PC-3 (cell line): Measurements from ENCODE around the gene KLHDC1. TPM values are rescaled to one million over a fixed set of nuclear protein-coding genes. Genes with fewer than 3 reads are reported as not detected.
"Not testable (repeated sequence)": the region's sequence is repeated elsewhere in the genome, so short reads cannot be mapped to it uniquely, and the experiment has no call there.

Experiments
- ATAC-seq: fragments of 200-7000 bp; cut with Tn5 transposase; 2 replicates; pipeline ENCODE4 v1.9.1; 2020; ENCODE audit warnings: mild to moderate bottlenecking, moderate library complexity
- BruUV-seq: library from RNA; stranded (reverse); fragments of 400-500 nt; replicated peaks from 2 replicates; lab custom pipeline; 2021; lab: Mats Ljungman, UMichigan
- CTCF ChIA-PET: fragments of 300-600 bp; sonication (Branson Sonifier 250); formaldehyde crosslinking; loops from one replicate; lab custom pipeline; 2022; ENCODE audit warnings: antibody characterized with exemption; lab: Charles Lee
- POLR2A ChIA-PET: fragments of 300-600 bp; sonication (Branson Sonifier 250); formaldehyde crosslinking; loops from one replicate; lab custom pipeline; 2022; ENCODE audit warnings: antibody characterized with exemption; ENCODE audit not compliant: unreplicated experiment; lab: Charles Lee
- DNase-seq: peaks from one replicate; pipeline ENCODE4 v3.0.0-alpha.2; 2015
- H2AFZ ChIP-seq: fragments of 300-600 bp; sonication (generic); 2 replicates; pipeline ENCODE4 v1.6.0; 2016; ENCODE audit warnings: antibody characterized with exemption, low read length
- H3F3A ChIP-seq: fragments of 300-600 bp; sonication (generic); one replicate; pipeline ENCODE4 v1.6.0; 2017; ENCODE audit warnings: antibody characterized with exemption, low read length, control low read depth, mild to moderate bottlenecking; ENCODE audit not compliant: unreplicated experiment
- H3K27ac ChIP-seq: fragments of 300-600 bp; sonication (generic); 2 replicates; pipeline ENCODE4 v1.5.1; 2016; ENCODE audit warnings: mild to moderate bottlenecking, low read length
- H3K27me3 ChIP-seq: fragments of 300-600 bp; sonication (generic); 2 replicates; pipeline ENCODE4 v1.6.1; 2016; ENCODE audit warnings: low read length, mixed read lengths
- H3K36me3 ChIP-seq: fragments of 300-600 bp; sonication (generic); 2 replicates; pipeline ENCODE4 v1.6.1; 2016; ENCODE audit warnings: low read depth, mixed run types, low read length, mixed read lengths
- H3K4me1 ChIP-seq: fragments of 300-600 bp; sonication (generic); 2 replicates; pipeline ENCODE4 v1.5.1; 2016; ENCODE audit warnings: low read length; ENCODE audit not compliant: insufficient read depth
- H3K4me2 ChIP-seq: fragments of 300-600 bp; sonication (generic); 2 replicates; pipeline ENCODE4 v1.6.0; 2016; ENCODE audit warnings: low read length
- H3K4me3 ChIP-seq: fragments of 300-600 bp; sonication (generic); 2 replicates; pipeline ENCODE4 v1.5.1; 2016; ENCODE audit warnings: mild to moderate bottlenecking, low read length, mixed read lengths
- H3K79me2 ChIP-seq: fragments of 300-600 bp; sonication (generic); 2 replicates; pipeline ENCODE4 v1.6.1; 2017; ENCODE audit warnings: low read length, mixed read lengths
- H3K9ac ChIP-seq: fragments of 300-600 bp; sonication (generic); 2 replicates; pipeline ENCODE4 v1.6.0; 2016; ENCODE audit warnings: mild to moderate bottlenecking, low read length
- H3K9me2 ChIP-seq: fragments of 300-600 bp; sonication (generic); replicated peaks from 2 replicates; pipeline ENCODE4 v1.6.1; 2016; ENCODE audit warnings: mixed run types, low read length, mixed read lengths
- H3K9me3 ChIP-seq: fragments of 300-600 bp; sonication (generic); 2 replicates; pipeline ENCODE4 v1.6.1; 2016; ENCODE audit warnings: low read length, mixed read lengths
- H4K20me1 ChIP-seq: fragments of 300-600 bp; sonication (generic); 2 replicates; pipeline ENCODE4 v1.6.1; 2016; ENCODE audit warnings: low read length, mixed read lengths
- EZH2 ChIP-seq: fragments of 300-600 bp; sonication (generic); IDR thresholded peaks from one replicate; pipeline ENCODE4 v1.6.1; 2017; ENCODE audit warnings: antibody characterized with exemption, mild to moderate bottlenecking, low read length; ENCODE audit not compliant: unreplicated experiment
- EZH2phosphoT487 ChIP-seq: fragments of 300-600 bp; sonication (generic); IDR thresholded peaks from 2 replicates; pipeline ENCODE4 v1.6.1; 2018; ENCODE audit warnings: mild to moderate bottlenecking, antibody characterized with exemption, low read length, borderline replicate concordance
- intact Hi-C: fragments of 100-400 bp; cut with micrococcal nuclease; formaldehyde crosslinking; loops from 2 replicates; pipeline ENCODE4 v1.9.0; 2023
- total RNA-seq: library from RNA; depleted of rRNA; stranded (reverse); fragments of >200 nt; gene quantifications from 2 replicates; pipeline ENCODE4 v1.2.3, GENCODE V29; 2014
- TF ChIP-seq, protein P1 (sequence below): fragments of 300-600 bp; sonication (generic); conservative IDR thresholded peaks from 2 replicates; pipeline ENCODE4 v1.5.1; 2017; ENCODE audit warnings: antibody characterized with exemption, low read depth, mild to moderate bottlenecking, low read length

The KLHDC1 gene
- total RNA-seq, 1 experiment from 2014 or later: 0.07 TPM

DNA sequence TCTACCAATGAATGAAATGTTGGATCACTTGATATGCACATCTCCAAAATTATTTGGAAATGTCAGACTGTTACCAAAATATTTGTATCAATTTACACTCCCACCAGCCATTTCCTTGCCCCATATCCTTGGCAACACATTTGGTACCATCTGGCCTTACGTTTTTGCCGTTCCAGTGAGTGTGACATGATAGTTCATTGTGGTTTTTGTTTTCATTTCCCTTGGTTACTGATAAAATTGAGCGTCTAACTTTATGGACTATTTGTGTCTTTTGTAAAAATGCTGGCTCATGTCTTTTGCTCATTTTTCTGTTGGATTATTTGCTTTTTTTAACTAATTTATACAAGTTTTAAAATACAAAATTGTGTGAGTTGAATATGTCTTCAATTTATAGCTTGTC lies 11.0 kb downstream of the KLHDC1 start:
- POLR2A ChIA-PET: interaction anchor here (0.6 to 0.7 kb wide), 3 partner anchors 49 to 556 kb away, joined by 3 to 8 read pairs (median 4); no protein-coding TSS in a partner anchor
- TF ChIP-seq, protein P1, sequence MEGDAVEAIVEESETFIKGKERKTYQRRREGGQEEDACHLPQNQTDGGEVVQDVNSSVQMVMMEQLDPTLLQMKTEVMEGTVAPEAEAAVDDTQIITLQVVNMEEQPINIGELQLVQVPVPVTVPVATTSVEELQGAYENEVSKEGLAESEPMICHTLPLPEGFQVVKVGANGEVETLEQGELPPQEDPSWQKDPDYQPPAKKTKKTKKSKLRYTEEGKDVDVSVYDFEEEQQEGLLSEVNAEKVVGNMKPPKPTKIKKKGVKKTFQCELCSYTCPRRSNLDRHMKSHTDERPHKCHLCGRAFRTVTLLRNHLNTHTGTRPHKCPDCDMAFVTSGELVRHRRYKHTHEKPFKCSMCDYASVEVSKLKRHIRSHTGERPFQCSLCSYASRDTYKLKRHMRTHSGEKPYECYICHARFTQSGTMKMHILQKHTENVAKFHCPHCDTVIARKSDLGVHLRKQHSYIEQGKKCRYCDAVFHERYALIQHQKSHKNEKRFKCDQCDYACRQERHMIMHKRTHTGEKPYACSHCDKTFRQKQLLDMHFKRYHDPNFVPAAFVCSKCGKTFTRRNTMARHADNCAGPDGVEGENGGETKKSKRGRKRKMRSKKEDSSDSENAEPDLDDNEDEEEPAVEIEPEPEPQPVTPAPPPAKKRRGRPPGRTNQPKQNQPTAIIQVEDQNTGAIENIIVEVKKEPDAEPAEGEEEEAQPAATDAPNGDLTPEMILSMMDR: no peak
- TF ChIP-seq EZH2phosphoT487: no peak
- TF ChIP-seq EZH2: no peak
- DNase-seq (no peak), ATAC-seq (no peak)
- no TSS peak for BruUV-seq
- Histone ChIP-seq H3K4me2 (no peak overlapping the region), H3K9me2 (no peaks in the 10 kb centered on the region), H3K27ac (no peak overlapping the region), H3K4me1 (no peaks in the 10 kb centered on the region), H2AFZ (no peak overlapping the region), H3K36me3 (no peaks in the 10 kb centered on the region), H4K20me1 (no peaks in the 10 kb centered on the region), H3K79me2 (no peaks in the 10 kb centered on the region), H3F3A (no peaks in the 10 kb centered on the region), H3K4me3 (no peak overlapping the region), H3K9ac (no peak overlapping the region), H3K9me3 (no peaks in the 10 kb centered on the region), H3K27me3 (no peaks in the 10 kb centered on the region)
- intact Hi-C loops: no loop called here
- CTCF ChIA-PET: interaction anchor here (0.6 kb wide), 2 partner anchors 63 to 212 kb away, joined by 3 to 4 read pairs; no protein-coding TSS in a partner anchor

DNA sequence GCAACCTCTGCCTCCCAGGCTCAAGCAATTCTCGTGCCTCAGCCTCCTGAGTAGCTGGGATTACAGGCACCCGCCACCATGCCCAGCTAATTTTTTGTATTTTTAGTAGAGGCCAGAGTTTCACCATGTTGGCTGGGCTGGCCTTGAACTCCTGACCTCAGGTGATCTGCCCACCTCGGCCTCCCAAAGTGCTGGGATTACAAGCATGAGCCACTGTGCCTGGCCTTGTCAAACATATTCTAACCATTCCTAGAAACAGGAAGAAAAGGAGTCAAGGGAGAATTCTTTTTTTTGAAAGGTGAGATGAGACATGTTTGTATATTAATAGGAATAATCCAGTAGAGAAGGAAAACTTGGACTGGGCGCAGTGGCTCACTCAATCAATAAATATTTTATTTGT lies 11.6 kb downstream of the KLHDC1 start:
- H4K20me1 ChIP-seq, ATAC-seq, H3K9me3 ChIP-seq, H3K4me2 ChIP-seq, H3K79me2 ChIP-seq, H3K4me1 ChIP-seq, H2AFZ ChIP-seq, H3K9ac ChIP-seq, H3K36me3 ChIP-seq, DNase-seq, intact Hi-C loops, H3K27me3 ChIP-seq, H3K9me2 ChIP-seq, H3F3A ChIP-seq, BruUV-seq, H3K4me3 ChIP-seq, H3K27ac ChIP-seq: not testable (repeated sequence)
- CTCF ChIA-PET: interaction anchor here (0.6 kb wide), 1 partner anchor 63 kb away, joined by 4 read pairs; no protein-coding TSS in a partner anchor
- POLR2A ChIA-PET: interaction anchor here (0.7 kb wide), 2 partner anchors 49 to 81 kb away, joined by 3 to 8 read pairs; no protein-coding TSS in a partner anchor

GRCh38 chr14:49710993-49711392 lies 18.1 kb downstream of the KLHDC1 start:
- H3K79me2 ChIP-seq, CTCF ChIA-PET, H3K27ac ChIP-seq, H3K36me3 ChIP-seq, ATAC-seq, BruUV-seq, POLR2A ChIA-PET, H4K20me1 ChIP-seq, H3K27me3 ChIP-seq, DNase-seq, H3K9ac ChIP-seq, intact Hi-C loops, H3K4me3 ChIP-seq, H3K4me2 ChIP-seq, H3K9me3 ChIP-seq, H3K9me2 ChIP-seq, H3K4me1 ChIP-seq, H3F3A ChIP-seq, H2AFZ ChIP-seq: not testable (repeated sequence)

DNA sequence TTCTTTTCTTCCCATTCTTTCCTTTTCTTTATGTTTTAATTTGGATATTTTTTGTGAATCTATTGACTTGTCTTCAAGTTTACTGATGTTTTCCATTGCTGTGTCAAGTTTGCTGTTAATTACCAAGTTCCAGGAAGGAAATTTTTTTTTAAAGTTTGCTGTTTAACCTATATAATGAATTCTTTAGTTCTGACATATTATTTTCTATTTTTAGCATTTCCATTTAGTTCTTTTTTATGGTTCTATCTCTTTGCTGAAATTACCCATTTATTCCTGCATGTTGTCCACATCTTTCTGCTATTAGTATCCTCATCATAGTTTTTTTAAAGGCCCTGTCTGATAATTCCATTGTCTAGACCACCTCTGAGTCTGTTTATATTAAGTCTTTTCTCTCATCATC lies 27.8 kb downstream of the KLHDC1 start:
- Histone ChIP-seq H3K27me3 (no peaks in the 10 kb centered on the region), H2AFZ (no peak overlapping the region), H3K9me2 (no peaks in the 10 kb centered on the region), H3K36me3 (no peaks in the 10 kb centered on the region), H3K9me3 (no peaks in the 10 kb centered on the region), H3K9ac (no peak overlapping the region), H3K4me2 (no peak overlapping the region), H4K20me1 (no peaks in the 10 kb centered on the region), H3F3A (no peaks in the 10 kb centered on the region), H3K27ac (no peak overlapping the region), H3K79me2 (no peaks in the 10 kb centered on the region), H3K4me1 (no peaks in the 10 kb centered on the region), H3K4me3 (no peak overlapping the region)
- no peak for ATAC-seq
- CTCF ChIA-PET: no interaction called here
- DNase-seq: no peak
- no TSS peak for BruUV-seq
- POLR2A ChIA-PET: no interaction called here
- intact Hi-C loops: no loop called here
- TF ChIP-seq, protein P1: no peak
- no peak for TF ChIP-seq EZH2phosphoT487
- TF ChIP-seq EZH2: no peak

DNA sequence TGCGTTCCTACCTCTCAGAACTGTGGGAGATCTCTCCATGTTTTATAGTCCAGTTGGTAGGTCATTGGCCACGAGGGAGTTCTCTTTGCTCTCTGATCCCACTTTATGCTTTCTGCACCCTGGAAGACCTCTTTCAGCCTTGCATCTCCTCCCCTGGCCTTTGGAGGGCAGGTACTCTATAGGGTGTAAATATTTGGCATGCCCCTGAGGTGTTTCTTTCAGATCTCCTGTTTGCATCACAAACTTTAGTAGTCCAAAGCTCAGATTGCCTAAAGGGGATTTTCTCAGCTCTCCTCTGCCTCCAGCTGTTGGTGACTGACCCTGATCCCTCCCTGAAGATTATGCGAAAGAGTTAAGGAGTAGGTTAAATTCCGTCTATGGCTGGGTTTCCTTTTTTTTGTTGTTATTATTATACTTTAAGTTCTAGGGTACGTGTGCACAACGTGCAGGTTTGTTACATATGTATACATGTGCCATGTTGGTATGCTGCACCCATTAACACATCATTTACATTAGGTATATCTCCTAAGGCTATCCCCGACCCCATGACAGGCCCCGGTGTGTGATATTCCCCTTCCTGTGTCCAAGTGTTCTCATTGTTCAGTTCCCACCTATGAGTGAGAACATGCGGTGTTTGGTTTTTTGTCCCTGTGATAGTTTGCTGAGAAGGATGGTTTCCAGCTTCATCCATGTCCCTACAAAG lies 29.0 kb downstream of the KLHDC1 start:
- H3K4me3 ChIP-seq, intact Hi-C loops, DNase-seq, H4K20me1 ChIP-seq, H3K4me1 ChIP-seq, H3K79me2 ChIP-seq, H2AFZ ChIP-seq, H3K36me3 ChIP-seq, ATAC-seq, H3F3A ChIP-seq, H3K9ac ChIP-seq, POLR2A ChIA-PET, H3K9me2 ChIP-seq, H3K9me3 ChIP-seq, H3K4me2 ChIP-seq, BruUV-seq, CTCF ChIA-PET, H3K27ac ChIP-seq, H3K27me3 ChIP-seq: not testable (repeated sequence)
